Astrocyte (in vitro differentiated cells and primary cell): ENCODE results near the gene APMAP. TPM values are rescaled to one million over a fixed set of nuclear protein-coding genes. Genes with fewer than 3 reads are reported as not detected.
"Not testable (repeated sequence)": the region's sequence is repeated elsewhere in the genome, so short reads cannot be mapped to it uniquely, and the experiment has no call there.

Experiments used
- DNase-seq: peaks from one replicate; pipeline ENCODE4 v3.0.0-alpha.2; 2010; ENCODE audit warnings: low read depth
- FAIRE-seq: peaks from 2 replicates; lab custom pipeline; 2011; peaks lifted over from hg19 to GRCh38; lab: Jason Lieb, UNC
- H2AFZ ChIP-seq: 2 replicates; pipeline ENCODE4 v1.6.0; 2012; ENCODE audit warnings: low read depth, low read length, inconsistent platforms
- H3K27ac ChIP-seq: 2 replicates; pipeline ENCODE4 v1.5.1; 2011; ENCODE audit warnings: low read depth, low read length, inconsistent platforms
- H3K27me3 ChIP-seq: 2 replicates; pipeline ENCODE4 v1.6.0; 2011; ENCODE audit warnings: low read length, inconsistent platforms; ENCODE audit not compliant: insufficient read depth
- H3K36me3 ChIP-seq: 2 replicates; pipeline ENCODE4 v1.5.1; 2011; ENCODE audit warnings: low read length, inconsistent platforms; ENCODE audit not compliant: insufficient read depth
- H3K4me1 ChIP-seq: 2 replicates; pipeline ENCODE4 v1.5.1; 2011; ENCODE audit warnings: low read length, inconsistent platforms; ENCODE audit not compliant: insufficient read depth
- H3K4me2 ChIP-seq: 2 replicates; pipeline ENCODE4 v1.6.0; 2012; ENCODE audit warnings: low read length, inconsistent platforms
- H3K4me3 ChIP-seq: 2 replicates; pipeline ENCODE4 v1.5.1; 2011; ENCODE audit warnings: low read depth, mild to moderate bottlenecking, low read length, inconsistent platforms; ENCODE audit not compliant: insufficient read depth
- H3K79me2 ChIP-seq: 2 replicates; pipeline ENCODE4 v1.6.0; 2012; ENCODE audit warnings: mild to moderate bottlenecking, low read length, inconsistent platforms; ENCODE audit not compliant: insufficient read depth
- H3K9ac ChIP-seq: 2 replicates; pipeline ENCODE4 v1.6.0; 2012; ENCODE audit warnings: mild to moderate bottlenecking, low read length, inconsistent platforms
- H3K9me3 ChIP-seq: 2 replicates; pipeline ENCODE4 v1.5.1; 2012; ENCODE audit warnings: low read depth, mild to moderate bottlenecking, low read length, inconsistent platforms; ENCODE audit not compliant: insufficient read depth
- H4K20me1 ChIP-seq: 2 replicates; pipeline ENCODE4 v1.6.0; 2012; ENCODE audit warnings: low read length, inconsistent platforms; ENCODE audit not compliant: insufficient read depth
- H3K27ac Mint-ChIP-seq: one replicate; pipeline ENCODE4 v1.8.0; 2021; ENCODE audit warnings: mild to moderate bottlenecking, mixed read lengths; ENCODE audit not compliant: unreplicated experiment
- H3K27me3 Mint-ChIP-seq: one replicate; pipeline ENCODE4 v1.8.0; 2021; ENCODE audit warnings: low read depth, mixed read lengths; ENCODE audit not compliant: unreplicated experiment
- H3K36me3 Mint-ChIP-seq: one replicate; pipeline ENCODE4 v1.8.0; 2021; ENCODE audit warnings: low read depth, mixed read lengths; ENCODE audit not compliant: unreplicated experiment
- H3K4me1 Mint-ChIP-seq: one replicate; pipeline ENCODE4 v1.8.0; 2021; ENCODE audit warnings: low read depth, mixed read lengths; ENCODE audit not compliant: unreplicated experiment
- H3K4me3 Mint-ChIP-seq: one replicate; pipeline ENCODE4 v1.8.0; 2021; ENCODE audit warnings: mild to moderate bottlenecking, moderate library complexity, mixed read lengths; ENCODE audit not compliant: unreplicated experiment
- H3K9me3 Mint-ChIP-seq: one replicate; pipeline ENCODE4 v1.8.0; 2021; ENCODE audit warnings: mild to moderate bottlenecking, mixed read lengths; ENCODE audit not compliant: unreplicated experiment
- CTCF ChIP-seq: IDR thresholded peaks from 2 replicates; pipeline ENCODE4 v1.5.1; 2011; ENCODE audit warnings: low read depth, mild to moderate bottlenecking, inconsistent platforms, low read length, moderate library complexity; ENCODE audit not compliant: insufficient read depth
- total RNA-seq: library from RNA; stranded (reverse); gene quantifications from 2 replicates; pipeline ENCODE4 v1.2.1, GENCODE V29; 2021

APMAP gene
- total RNA-seq, 1 donor from 2014 or later: 110 TPM

- not testable (repeated sequence) for H3K9me3 ChIP-seq, DNase-seq, H3K27me3 ChIP-seq, H2AFZ ChIP-seq, H3K27me3 Mint-ChIP-seq, H3K4me3 ChIP-seq, H3K4me3 Mint-ChIP-seq, H3K36me3 Mint-ChIP-seq, H4K20me1 ChIP-seq, H3K27ac ChIP-seq, H3K4me1 Mint-ChIP-seq, FAIRE-seq, H3K4me1 ChIP-seq, H3K36me3 ChIP-seq, H3K9ac ChIP-seq, H3K79me2 ChIP-seq, H3K4me2 ChIP-seq, H3K27ac Mint-ChIP-seq, H3K9me3 Mint-ChIP-seq
- peak; percentile 30 for TF ChIP-seq CTCF
Observed at GRCh38 chr20:24930724-24931688, 61.5 kb downstream of the APMAP start.

GRCh38 chr20:24929867-24930723, 62.5 kb downstream of the APMAP start:
- H3K9ac ChIP-seq, H3K4me1 ChIP-seq, H3K36me3 ChIP-seq, H3K27ac ChIP-seq, H3K4me1 Mint-ChIP-seq, H2AFZ ChIP-seq, H3K27me3 Mint-ChIP-seq, H3K4me3 ChIP-seq, FAIRE-seq, DNase-seq, H3K9me3 Mint-ChIP-seq, H3K27ac Mint-ChIP-seq, H3K9me3 ChIP-seq, H3K79me2 ChIP-seq, H3K36me3 Mint-ChIP-seq, H3K27me3 ChIP-seq, H4K20me1 ChIP-seq, H3K4me3 Mint-ChIP-seq, H3K4me2 ChIP-seq: not testable (repeated sequence)

- H3K27ac Mint-ChIP-seq, H3K79me2 ChIP-seq, H3K4me2 ChIP-seq, H3K9me3 ChIP-seq, H3K9me3 Mint-ChIP-seq, H3K27ac ChIP-seq, H3K36me3 Mint-ChIP-seq, H3K4me3 ChIP-seq, H3K36me3 ChIP-seq, FAIRE-seq, H3K9ac ChIP-seq, H3K4me1 Mint-ChIP-seq, H3K27me3 Mint-ChIP-seq, H2AFZ ChIP-seq, H4K20me1 ChIP-seq, H3K4me3 Mint-ChIP-seq, DNase-seq, H3K4me1 ChIP-seq, H3K27me3 ChIP-seq: not testable (repeated sequence)
Observed at GRCh38 chr20:24929259-24929658, 63.3 kb downstream of the APMAP start.

DNA sequence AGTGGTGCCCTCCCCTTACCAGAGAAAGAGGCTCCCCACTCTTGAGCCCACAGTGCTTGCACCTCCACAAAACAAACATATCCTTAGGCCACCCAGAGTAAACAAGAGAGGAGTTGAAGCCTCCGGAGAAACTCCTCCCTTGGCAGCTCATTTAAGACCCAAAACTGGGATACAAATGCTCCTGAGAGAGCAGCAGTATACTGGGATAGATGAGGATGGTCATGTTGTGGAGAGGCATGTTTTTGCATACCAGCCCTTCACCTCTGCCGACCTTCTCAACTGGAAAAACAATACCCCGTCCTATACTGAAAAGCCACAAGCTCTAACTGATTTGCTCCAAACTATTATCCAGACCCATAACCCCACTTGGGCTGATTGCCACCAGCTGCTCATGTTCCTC, 71.8 kb downstream of the APMAP start:
- not testable (repeated sequence) for H2AFZ ChIP-seq, H3K79me2 ChIP-seq, H3K36me3 Mint-ChIP-seq, DNase-seq, H3K4me1 ChIP-seq, H3K9me3 ChIP-seq, H4K20me1 ChIP-seq, FAIRE-seq, H3K27me3 Mint-ChIP-seq, H3K36me3 ChIP-seq, H3K27ac ChIP-seq, H3K4me2 ChIP-seq, H3K4me3 ChIP-seq, H3K27ac Mint-ChIP-seq, H3K4me3 Mint-ChIP-seq, H3K9ac ChIP-seq, H3K27me3 ChIP-seq
- peaks cover 11% of the 10 kb centered on the region for H3K9me3 Mint-ChIP-seq
- peaks cover 17% of the 10 kb centered on the region for H3K4me1 Mint-ChIP-seq

DNA sequence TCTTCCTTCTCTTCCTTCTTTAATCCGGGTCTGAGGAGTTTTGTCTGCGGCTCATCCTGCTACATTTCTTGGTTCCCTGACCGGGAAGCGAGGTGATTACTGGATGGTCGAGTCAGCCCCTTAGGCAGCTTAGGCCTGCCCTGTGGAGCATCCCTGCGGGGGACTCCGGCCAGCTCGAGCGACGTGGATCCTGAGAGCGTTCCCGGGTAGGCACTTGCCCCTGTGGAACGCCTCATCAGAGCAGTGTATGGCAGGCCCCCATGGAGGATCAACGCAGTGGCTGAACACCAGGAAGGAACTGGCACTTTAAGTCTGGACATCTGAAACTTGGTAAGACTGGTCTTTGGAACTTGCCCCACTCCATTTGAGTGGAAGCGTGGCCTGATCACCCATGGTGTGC, 72.9 kb downstream of the APMAP start:
- H3K4me1 ChIP-seq, H3K36me3 Mint-ChIP-seq, H3K27ac ChIP-seq, H3K36me3 ChIP-seq, H3K9ac ChIP-seq, H3K4me3 ChIP-seq, H2AFZ ChIP-seq, H3K4me3 Mint-ChIP-seq, H3K4me2 ChIP-seq, H3K27ac Mint-ChIP-seq, H4K20me1 ChIP-seq, H3K79me2 ChIP-seq, H3K9me3 ChIP-seq, FAIRE-seq, DNase-seq, H3K27me3 ChIP-seq: not testable (repeated sequence)
- Mint-ChIP-seq H3K4me1 (peaks cover 17% of the 10 kb centered on the region), H3K9me3 (peaks cover 11% of the 10 kb centered on the region), H3K27me3 (peaks cover 15% of the 10 kb centered on the region)
